Hematopoietic multipotent progenitor cell treated with erythropoietin and hydrocortisone succinate and interleukin-3 and kit ligand, for 8 days (in vitro differentiated cells): Measurements from ENCODE around the gene HACE1.
A peak's percentile ranks its signal among the peaks of the same experiment; 100 is the strongest.

Experiments used
- DNase-seq: peaks from one replicate; pipeline ENCODE4 v3.0.0-alpha.2; 2015

HACE1 gene

DNA sequence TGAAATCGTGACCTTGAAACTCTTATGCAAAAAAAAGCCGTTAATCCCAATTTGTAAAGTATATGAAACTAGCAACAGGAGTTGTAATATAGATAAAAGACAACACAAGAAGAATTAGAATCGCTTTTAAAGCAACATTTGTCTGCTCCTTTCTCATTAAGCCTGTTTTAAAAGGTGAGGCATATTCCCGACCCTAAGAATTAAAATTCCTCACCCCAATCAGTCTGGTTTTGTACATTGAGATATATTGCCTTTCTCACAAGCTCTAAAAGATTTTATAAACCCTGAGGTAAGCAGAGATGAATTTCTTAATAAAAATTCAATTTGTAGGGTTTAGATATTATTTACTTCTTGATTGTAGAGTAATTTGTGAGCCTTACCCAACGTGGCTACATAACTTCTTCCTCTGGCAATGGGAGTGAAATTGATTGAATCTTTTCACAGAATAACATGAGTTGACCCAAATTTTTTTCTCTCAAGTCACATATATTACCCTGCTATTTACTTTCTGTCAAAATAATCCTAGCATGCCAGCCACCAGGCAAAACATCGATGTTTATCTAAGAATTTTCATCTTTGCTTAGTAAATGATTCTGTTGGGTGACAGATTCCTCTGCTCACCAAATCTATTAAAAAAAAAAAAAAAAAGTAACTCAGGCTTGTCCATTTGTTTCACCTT, 173.7 kb downstream of the HACE1 start:
- no peak for DNase-seq

DNA sequence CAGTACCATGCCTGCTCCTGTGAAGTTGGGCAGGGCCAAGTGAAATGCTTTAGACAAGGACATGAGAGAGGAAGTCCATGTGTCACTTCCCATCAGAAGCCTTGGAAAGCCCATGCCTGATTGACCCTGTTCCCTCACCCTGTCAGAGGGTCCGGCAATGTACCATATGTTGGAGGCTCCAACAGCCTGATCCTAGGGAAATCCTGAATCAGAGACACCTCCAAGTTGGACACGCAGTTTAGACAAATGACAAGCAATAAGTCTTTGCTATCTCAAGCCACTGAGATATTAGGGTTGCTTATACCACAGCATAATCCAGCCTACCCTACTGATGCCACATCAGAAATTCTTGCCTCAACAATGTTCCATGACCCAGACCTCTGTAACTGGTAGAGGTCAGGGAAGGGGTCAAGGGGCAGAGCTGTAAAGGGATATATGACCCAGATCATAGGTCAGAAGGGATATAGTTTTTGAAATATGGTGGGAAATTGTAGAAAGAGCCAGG, 174.8 kb downstream of the HACE1 start:
- no peak for DNase-seq

GRCh38 chr6:104683809-104684208, 175.9 kb downstream of the HACE1 start:
- DNase-seq: no peak

DNA sequence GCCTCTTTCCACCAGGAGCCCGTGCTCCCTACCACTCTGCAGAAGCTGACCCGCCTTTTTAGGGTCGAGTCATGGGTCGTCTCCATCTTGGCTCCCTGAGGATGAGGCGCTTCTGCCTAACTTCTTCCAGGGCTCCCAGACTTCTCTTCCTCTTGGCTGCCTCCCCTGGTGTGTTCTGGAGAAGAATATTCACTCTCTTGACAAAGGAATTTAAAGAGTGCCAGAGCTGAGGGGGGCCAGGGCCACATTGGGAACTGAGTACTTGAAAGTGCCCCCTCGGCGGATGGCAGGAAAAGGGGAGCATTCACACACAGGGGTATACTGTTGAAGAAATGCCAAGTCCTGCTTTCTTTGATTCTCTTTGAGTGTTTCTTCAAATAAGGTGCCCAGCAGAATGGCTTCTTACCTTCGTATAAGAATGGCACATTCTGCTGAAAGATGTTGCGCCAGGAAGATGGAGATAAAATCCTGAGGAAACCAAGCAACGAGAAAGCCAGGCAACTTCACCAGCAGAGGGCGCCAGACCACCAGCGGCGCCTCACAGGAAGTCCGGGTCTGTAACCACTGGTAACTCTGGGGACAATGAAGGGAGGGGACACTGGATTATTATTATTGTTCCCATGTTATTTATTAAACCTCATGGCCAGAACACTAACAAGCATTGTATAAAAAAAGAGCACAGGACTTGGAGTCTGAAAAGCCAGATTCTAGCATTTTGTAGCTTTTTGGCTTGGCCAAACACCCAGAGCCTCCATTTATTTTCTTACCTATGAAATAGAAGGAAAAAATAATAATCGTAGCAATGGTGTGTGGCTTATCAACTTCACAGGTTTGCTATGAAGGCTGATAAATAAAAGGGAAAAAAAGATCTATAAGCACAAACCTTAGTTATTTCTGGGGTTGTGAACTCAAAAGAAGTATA, 176.7 kb downstream of the HACE1 start:
- peak; percentile 71 for DNase-seq

DNA sequence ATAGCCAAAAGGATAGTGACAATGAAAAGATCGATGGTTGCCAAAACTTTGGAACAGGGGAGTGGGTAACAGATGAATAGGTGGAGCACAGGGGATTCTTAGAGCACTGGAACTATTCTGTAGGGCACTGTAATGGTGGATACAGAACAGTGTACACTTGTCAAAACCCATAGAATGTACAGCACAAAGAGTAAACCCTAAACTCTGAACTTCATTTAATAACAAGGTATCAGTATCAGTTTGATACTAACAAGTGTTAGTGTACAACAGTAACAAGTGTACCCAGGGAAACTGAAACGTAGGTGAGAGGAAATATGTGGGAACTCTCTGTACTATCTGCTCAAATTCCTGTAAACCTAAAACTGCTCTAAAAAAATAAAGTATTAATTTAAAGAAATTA, 179.2 kb downstream of the HACE1 start:
- no peak for DNase-seq

GRCh38 chr6:104679971-104680370, 179.7 kb downstream of the HACE1 start:
- no peak for DNase-seq
